GM12864 (cell line): ENCODE data around the gene CEACAM8.
"Not testable (repeated sequence)": the region's sequence is repeated elsewhere in the genome, so short reads cannot be mapped to it uniquely, and the experiment has no call there.

ENCODE experiments used
- DNase-seq: peaks from one replicate; pipeline ENCODE4 v3.0.0-alpha.2; 2011; ENCODE audit warnings: low read depth
- H3K4me3 ChIP-seq: 2 replicates; pipeline ENCODE4 v1.5.1; 2011; ENCODE audit warnings: mild to moderate bottlenecking, low read depth, low read length, control low read depth
- CTCF ChIP-seq: IDR thresholded peaks from 2 replicates; pipeline ENCODE4 v1.5.1; 2011; ENCODE audit warnings: low read depth, mild to moderate bottlenecking, moderate library complexity, low read length, control low read depth, inconsistent platforms; ENCODE audit errors: missing control alignments

Gene CEACAM8

GRCh38 chr19:42626181-42626580 lies 31.5 kb upstream of the CEACAM8 start:
- DNase-seq = no peak
- H3K4me3 ChIP-seq = no peak overlapping the region
- no peak for TF ChIP-seq CTCF

GRCh38 chr19:42619271-42619670 lies 24.5 kb upstream of the CEACAM8 start:
- H3K4me3 ChIP-seq = no peak overlapping the region
- no peak for TF ChIP-seq CTCF
- DNase-seq = no peak

- no peak for TF ChIP-seq CTCF
- H3K4me3 ChIP-seq = no peak overlapping the region
- DNase-seq = no peak
Observed at GRCh38 chr19:42613666-42614065, 18.9 kb upstream of the CEACAM8 start.

- H3K4me3 ChIP-seq = not testable (repeated sequence)
Observed at GRCh38 chr19:42610401-42610915, 15.7 kb upstream of the CEACAM8 start.

GRCh38 chr19:42606660-42607351 lies 12.1 kb upstream of the CEACAM8 start:
- DNase-seq = peak; percentile 5
- peak; percentile 94 for TF ChIP-seq CTCF
- H3K4me3 ChIP-seq = no peak overlapping the region

More at GRCh38 chr19:42610401-42610915, 15.7 kb upstream of the CEACAM8 start:
- DNase-seq = not testable (repeated sequence)

GRCh38 chr19:42601811-42602443 lies 7.2 kb upstream of the CEACAM8 start:
- H3K4me3 ChIP-seq = no peak overlapping the region
- DNase-seq = no peak
- TF ChIP-seq CTCF = no peak

GRCh38 chr19:42596391-42597072 lies 1.8 kb upstream of the CEACAM8 start:
- H3K4me3 ChIP-seq = no peak overlapping the region
- DNase-seq = no peak
- peak; percentile 98 for TF ChIP-seq CTCF
